ENCODE results near the gene FBXO31. TPM values are rescaled to one million over a fixed set of nuclear protein-coding genes. Genes with fewer than 3 reads are reported as not detected.

FBXO31 gene
- total RNA-seq, 1 experiment from 2014 or later, result 18.8 TPM

- CTCF ChIA-PET, result no interaction called here
- Histone ChIP-seq H4K20me1 (ENCODE audit: insufficient read depth) (peaks cover 33% of the 10 kb centered on the region), H2AFZ (no peak overlapping the region), H3K4me1 (replicated peaks; ENCODE audit: insufficient read depth) (no peaks in the 10 kb centered on the region), H3K27ac (no peak overlapping the region), H3K9me2 (ENCODE audit: insufficient read depth) (no peaks in the 10 kb centered on the region), H3K9me3 (ENCODE audit: insufficient read depth, low read depth) (no peaks in the 10 kb centered on the region), H3K79me2 (ENCODE audit: low read depth) (peaks cover 8% of the 10 kb centered on the region; the same call in 1 of the 2 replicates), H3K27me3 (ENCODE audit: insufficient read depth, low read depth) (no peaks in the 10 kb centered on the region), H3K4me2 (no peak overlapping the region), H3K4me3 (no peak overlapping the region), H3K36me3 (ENCODE audit: low read depth) (no peaks in the 10 kb centered on the region), H3F3A (ENCODE audit: insufficient read depth, low read depth) (no peaks in the 10 kb centered on the region)
- BruUV-seq (replicated peaks), result no TSS peak
- TF ChIP-seq CTCF (conservative IDR thresholded peaks at IDR 0.05), result no peak
- TF ChIP-seq EZH2 (IDR thresholded peaks at IDR 0.05; ENCODE audit: low read depth), result no peak
- POLR2A ChIA-PET (ENCODE audit: unreplicated experiment), result no interaction called here
- DNase-seq, result no peak
- intact Hi-C loops (cut with micrococcal nuclease; ENCODE audit: unreplicated experiment), result no loop called here
Measured at GRCh38 chr16:87368029-87368770, 15.4 kb downstream of the FBXO31 start.

GRCh38 chr16:87367529-87367928 lies 16.0 kb downstream of the FBXO31 start:
- intact Hi-C loops (cut with micrococcal nuclease; ENCODE audit: unreplicated experiment), result no loop called here
- Histone ChIP-seq H3K4me3 (no peak overlapping the region), H3K9me2 (ENCODE audit: insufficient read depth) (no peaks in the 10 kb centered on the region), H2AFZ (no peak overlapping the region), H3F3A (ENCODE audit: insufficient read depth, low read depth) (no peaks in the 10 kb centered on the region), H3K9me3 (ENCODE audit: insufficient read depth, low read depth) (no peaks in the 10 kb centered on the region), H3K4me2 (no peak overlapping the region), H4K20me1 (ENCODE audit: insufficient read depth) (peaks cover 33% of the 10 kb centered on the region), H3K36me3 (ENCODE audit: low read depth) (no peaks in the 10 kb centered on the region), H3K79me2 (ENCODE audit: low read depth) (peaks cover 8% of the 10 kb centered on the region; the same call in 1 of the 2 replicates), H3K4me1 (replicated peaks; ENCODE audit: insufficient read depth) (no peaks in the 10 kb centered on the region), H3K27ac (no peak overlapping the region), H3K27me3 (ENCODE audit: insufficient read depth, low read depth) (no peaks in the 10 kb centered on the region)
- TF ChIP-seq EZH2 (IDR thresholded peaks at IDR 0.05; ENCODE audit: low read depth), result no peak
- no peak for TF ChIP-seq CTCF (conservative IDR thresholded peaks at IDR 0.05)
- ChIA-PET CTCF (no interaction called here), POLR2A (ENCODE audit: unreplicated experiment) (no interaction called here)
- DNase-seq, result no peak
- BruUV-seq (replicated peaks), result no TSS peak

- H3K4me3 ChIP-seq, result no peak overlapping the region
- H3K27me3 ChIP-seq (ENCODE audit: insufficient read depth, low read depth), result no peaks in the 10 kb centered on the region
- no peak for DNase-seq
- no peaks in the 10 kb centered on the region for H3K4me1 ChIP-seq (replicated peaks; ENCODE audit: insufficient read depth)
- BruUV-seq (replicated peaks), result no TSS peak
- peaks cover 28% of the 10 kb centered on the region for H4K20me1 ChIP-seq (ENCODE audit: insufficient read depth)
- CTCF ChIA-PET, result no interaction called here
- H3K4me2 ChIP-seq, result no peak overlapping the region
- no peaks in the 10 kb centered on the region for H3K9me3 ChIP-seq (ENCODE audit: insufficient read depth, low read depth)
- TF ChIP-seq EZH2 (IDR thresholded peaks at IDR 0.05; ENCODE audit: low read depth) (no peak), CTCF (conservative IDR thresholded peaks at IDR 0.05) (no peak)
- no peaks in the 10 kb centered on the region for H3K36me3 ChIP-seq (ENCODE audit: low read depth)
- POLR2A ChIA-PET (ENCODE audit: unreplicated experiment), result no interaction called here
- no peak overlapping the region for H2AFZ ChIP-seq
- intact Hi-C loops (cut with micrococcal nuclease; ENCODE audit: unreplicated experiment), result no loop called here
- H3K9me2 ChIP-seq (ENCODE audit: insufficient read depth), result no peaks in the 10 kb centered on the region
- H3F3A ChIP-seq (ENCODE audit: insufficient read depth, low read depth), result no peaks in the 10 kb centered on the region
- no peak overlapping the region for H3K27ac ChIP-seq
- peaks cover 8% of the 10 kb centered on the region; the same call in 1 of the 2 replicates for H3K79me2 ChIP-seq (ENCODE audit: low read depth)
Measured at GRCh38 chr16:87366930-87367329, 16.6 kb downstream of the FBXO31 start.

Data from PC-9 (cell line).